Measurements from ENCODE around the gene DICER1.
A peak's percentile ranks its signal among the peaks of the same experiment; 100 is the strongest.

The DICER1 gene

GRCh38 chr14:95061317-95062093, 95.8 kb downstream of the DICER1 start:
- DNase-seq (ENCODE audit: low spot score): no peak

GRCh38 chr14:95059126-95059525, 98.2 kb downstream of the DICER1 start:
- DNase-seq (ENCODE audit: low spot score): no peak

DNA sequence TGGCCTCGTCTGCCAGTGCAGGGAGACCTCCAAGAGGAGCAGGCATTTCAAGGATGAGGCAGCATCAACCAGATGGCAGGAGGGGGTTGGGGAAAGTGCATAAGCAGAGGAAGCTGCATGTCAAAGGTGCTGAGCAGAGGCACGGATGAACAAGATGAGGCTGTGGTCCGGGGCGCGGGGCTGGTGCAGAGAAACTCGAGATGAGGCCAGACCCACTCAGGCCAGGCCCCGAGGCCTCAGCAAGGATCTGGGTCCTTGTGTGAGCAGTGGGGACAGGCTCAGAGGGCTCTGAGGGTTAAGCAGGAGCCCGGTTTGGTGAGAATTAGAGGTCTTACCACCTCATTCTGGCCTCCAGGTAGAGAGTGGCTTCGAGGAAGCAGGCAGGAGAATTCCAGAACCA, 98.8 kb downstream of the DICER1 start:
- no peak for DNase-seq (ENCODE audit: low spot score)

- no peak for DNase-seq (ENCODE audit: low spot score)
Observed at GRCh38 chr14:95057851-95058250, 99.5 kb downstream of the DICER1 start.

GRCh38 chr14:95057147-95057546, 100.2 kb downstream of the DICER1 start:
- DNase-seq (ENCODE audit: low spot score): no peak

DNA sequence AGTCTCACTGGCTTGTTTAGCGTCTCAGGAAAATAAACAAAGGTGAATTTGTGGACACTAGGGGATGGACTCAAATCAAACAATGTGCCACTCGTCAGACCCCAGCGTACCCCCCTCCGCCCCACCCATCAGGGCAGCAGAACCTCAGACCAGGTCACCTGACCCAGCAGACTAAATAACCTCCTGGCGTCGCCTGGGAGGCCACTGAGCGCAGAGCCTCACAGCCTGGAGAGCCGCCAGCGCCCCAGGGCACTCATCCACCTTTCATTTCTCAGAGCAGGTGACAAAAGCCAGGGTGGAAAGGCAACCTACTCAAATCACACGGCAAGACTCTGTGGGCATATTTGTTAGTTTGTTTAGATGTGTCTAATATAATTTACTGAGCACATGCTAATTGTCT, 100.9 kb downstream of the DICER1 start:
- no peak for DNase-seq (ENCODE audit: low spot score)

- no peak for DNase-seq (ENCODE audit: low spot score)
Observed at GRCh38 chr14:95055318-95055717, 102.0 kb downstream of the DICER1 start.

DNA sequence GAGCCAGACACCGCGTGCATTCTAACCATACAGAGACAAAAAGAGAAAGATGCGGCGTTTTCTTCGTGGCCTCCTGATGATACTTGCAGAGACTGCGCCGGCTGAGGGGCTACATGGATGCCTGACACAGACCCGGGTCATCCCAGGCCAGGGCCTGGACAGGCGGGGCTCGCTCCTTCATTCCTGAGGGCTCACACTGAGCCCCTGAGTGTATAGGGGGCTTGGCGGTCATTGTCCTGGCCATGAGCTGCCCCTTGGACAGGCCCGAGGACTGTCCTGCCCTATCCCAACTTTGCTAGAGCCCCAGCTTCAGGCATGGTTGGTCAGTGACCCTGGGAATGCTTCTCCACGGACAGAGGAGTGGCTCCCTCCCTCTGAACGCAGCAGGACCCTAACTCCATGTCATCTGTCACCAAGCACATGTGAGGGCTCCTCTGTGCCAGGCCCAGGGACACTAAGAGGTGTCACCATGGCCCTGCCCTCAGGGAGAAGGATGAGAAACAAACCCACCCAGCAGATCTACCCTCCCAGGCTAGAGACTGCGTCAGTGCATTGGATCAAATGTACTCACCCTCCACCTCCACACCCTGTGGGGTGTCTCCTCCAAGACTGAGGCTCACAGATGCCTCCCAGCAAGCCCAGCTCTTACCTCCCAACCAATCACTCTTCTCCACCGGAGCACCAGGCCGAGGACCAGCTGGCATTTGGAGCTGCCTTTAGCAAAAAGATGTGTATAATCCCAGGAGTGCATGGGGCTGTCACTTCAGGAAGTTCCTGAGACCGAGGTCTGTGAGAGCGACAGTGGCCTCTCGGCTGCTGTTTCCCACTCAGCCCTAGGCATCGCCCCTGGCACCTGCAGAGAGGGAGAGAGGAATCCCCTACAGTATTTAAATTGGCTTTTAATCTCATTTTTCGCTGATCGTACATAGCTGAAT, 102.7 kb downstream of the DICER1 start:
- DNase-seq (ENCODE audit: low spot score): no peak

DNA sequence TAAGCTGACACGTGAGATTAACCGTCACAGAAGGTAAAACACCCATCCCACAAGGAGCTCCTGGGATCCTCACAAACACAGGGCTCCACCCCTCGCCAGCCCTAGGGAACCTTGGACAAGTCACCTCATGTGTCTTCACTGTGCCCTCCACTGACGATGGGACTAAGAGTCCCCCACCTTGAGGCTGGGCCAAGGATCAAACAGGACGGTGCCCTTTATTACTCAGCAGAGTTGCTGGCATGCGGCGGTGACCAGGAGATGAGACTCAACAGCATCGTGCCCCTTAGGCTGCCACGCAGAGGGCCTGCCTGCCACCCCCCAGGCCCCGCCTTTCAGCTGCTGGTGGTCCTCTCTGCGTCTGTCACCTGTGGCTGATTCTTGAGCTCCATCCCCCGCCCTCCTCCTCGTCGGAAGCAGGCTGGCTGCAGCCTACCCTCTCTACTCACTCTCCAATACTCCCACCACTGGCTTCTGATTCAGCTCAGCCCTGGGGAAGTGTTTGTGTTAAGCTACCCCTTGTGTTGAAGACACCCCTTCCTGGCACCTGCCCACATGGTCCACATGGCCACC, 105.2 kb downstream of the DICER1 start:
- DNase-seq (ENCODE audit: low spot score): no peak

GRCh38 chr14:95049952-95050351, 107.4 kb downstream of the DICER1 start:
- DNase-seq (ENCODE audit: low spot score): no peak

GRCh38 chr14:95048771-95049312, 108.5 kb downstream of the DICER1 start:
- no peak for DNase-seq (ENCODE audit: low spot score)

DNA sequence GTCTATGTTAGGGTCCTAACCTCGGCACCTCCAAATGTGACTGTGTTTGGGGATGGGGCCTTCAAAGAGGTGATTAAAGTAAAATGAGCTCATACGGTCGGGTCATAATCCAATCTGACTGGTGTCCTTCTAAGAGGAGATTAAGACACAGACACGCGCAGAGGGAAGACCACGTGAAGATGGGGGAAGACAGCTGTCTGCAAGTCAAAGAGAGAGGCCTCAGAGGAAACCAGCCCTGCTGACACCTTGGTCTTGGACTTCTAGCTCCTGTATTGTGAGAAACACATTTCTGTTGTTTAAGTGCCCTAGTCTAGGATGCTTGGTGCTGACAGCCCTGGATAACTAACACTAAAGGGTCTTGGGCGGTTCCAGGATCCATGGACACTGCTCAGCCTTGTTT, 109.6 kb downstream of the DICER1 start:
- DNase-seq (ENCODE audit: low spot score): no peak

- DNase-seq (ENCODE audit: low spot score): peak; percentile 52
Observed at GRCh38 chr14:95046711-95047681, 110.3 kb downstream of the DICER1 start.

GRCh38 chr14:95045836-95046430, 111.4 kb downstream of the DICER1 start:
- DNase-seq (ENCODE audit: low spot score): no peak

- no peak for DNase-seq (ENCODE audit: low spot score)
Observed at GRCh38 chr14:95045106-95045701, 112.1 kb downstream of the DICER1 start.

- no peak for DNase-seq (ENCODE audit: low spot score)
Observed at GRCh38 chr14:95044463-95045105, 112.7 kb downstream of the DICER1 start.

GRCh38 chr14:95043732-95044462, 113.4 kb downstream of the DICER1 start:
- no peak for DNase-seq (ENCODE audit: low spot score)

DNA sequence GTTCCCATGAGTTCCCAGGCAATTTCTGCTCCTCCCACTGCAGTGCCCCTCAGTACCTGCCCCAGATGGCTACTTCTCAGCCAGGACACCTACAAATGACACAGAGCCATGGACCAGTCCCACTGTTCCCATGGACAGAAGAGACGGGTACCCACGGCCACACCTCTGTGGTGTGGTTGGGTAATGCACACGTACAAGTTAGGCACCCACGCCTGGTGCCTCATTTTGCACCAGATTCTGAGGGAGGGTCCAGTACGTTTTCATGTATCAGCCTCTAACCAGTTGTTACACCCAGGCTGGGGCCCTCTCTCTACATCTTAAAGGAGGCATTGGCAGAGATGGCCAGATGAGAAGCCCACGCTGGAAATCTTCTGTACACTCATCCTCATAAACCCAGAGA, 114.0 kb downstream of the DICER1 start:
- DNase-seq (ENCODE audit: low spot score): no peak
